ENCODE measurements around the gene KRTAP4-1.

DNA sequence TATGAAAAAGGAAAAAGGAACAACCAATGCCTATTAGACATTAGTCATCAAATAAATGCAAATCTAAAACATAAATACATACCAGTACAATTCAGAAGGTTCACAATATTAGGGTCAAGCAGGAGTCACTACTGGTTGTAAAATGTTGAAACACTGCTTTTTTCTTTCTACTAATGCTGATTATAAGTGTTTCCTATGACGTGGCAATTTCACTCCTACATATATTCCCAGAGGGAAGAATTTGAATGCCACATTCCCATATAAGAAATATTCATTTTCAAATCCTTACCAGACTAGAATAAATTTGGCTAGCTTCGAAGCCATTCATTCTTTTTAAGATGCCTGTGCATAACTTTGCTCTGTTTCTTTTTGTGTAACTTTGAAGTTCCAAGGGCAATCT lies 39.1 kb upstream of the KRTAP4-1 start:
- TF ChIP-seq, protein P1, sequence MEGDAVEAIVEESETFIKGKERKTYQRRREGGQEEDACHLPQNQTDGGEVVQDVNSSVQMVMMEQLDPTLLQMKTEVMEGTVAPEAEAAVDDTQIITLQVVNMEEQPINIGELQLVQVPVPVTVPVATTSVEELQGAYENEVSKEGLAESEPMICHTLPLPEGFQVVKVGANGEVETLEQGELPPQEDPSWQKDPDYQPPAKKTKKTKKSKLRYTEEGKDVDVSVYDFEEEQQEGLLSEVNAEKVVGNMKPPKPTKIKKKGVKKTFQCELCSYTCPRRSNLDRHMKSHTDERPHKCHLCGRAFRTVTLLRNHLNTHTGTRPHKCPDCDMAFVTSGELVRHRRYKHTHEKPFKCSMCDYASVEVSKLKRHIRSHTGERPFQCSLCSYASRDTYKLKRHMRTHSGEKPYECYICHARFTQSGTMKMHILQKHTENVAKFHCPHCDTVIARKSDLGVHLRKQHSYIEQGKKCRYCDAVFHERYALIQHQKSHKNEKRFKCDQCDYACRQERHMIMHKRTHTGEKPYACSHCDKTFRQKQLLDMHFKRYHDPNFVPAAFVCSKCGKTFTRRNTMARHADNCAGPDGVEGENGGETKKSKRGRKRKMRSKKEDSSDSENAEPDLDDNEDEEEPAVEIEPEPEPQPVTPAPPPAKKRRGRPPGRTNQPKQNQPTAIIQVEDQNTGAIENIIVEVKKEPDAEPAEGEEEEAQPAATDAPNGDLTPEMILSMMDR (IDR thresholded peaks at IDR 0.05) = no peak
- no peak for TF ChIP-seq POLR2A (IDR thresholded peaks at IDR 0.05)
- TF ChIP-seq EP300 (IDR thresholded peaks at IDR 0.05) = no peak
